H1 (cell line): ENCODE results near the gene NRN1L. TPM values are rescaled to one million over a fixed set of nuclear protein-coding genes. Genes with fewer than 3 reads are reported as not detected.

Source experiments
- CEBPB ChIP-seq: IDR thresholded peaks from 2 replicates; pipeline ENCODE4 v1.6.1; 2012; ENCODE audit warnings: low read depth, low read length
- GABPA ChIP-seq: IDR thresholded peaks from 2 replicates; pipeline ENCODE4 v1.6.1; 2011; ENCODE audit warnings: mild to moderate bottlenecking, low read length, moderate library complexity, borderline replicate concordance; ENCODE audit not compliant: insufficient read depth
- HDAC6 ChIP-seq: IDR thresholded peaks from one replicate; pipeline ENCODE4 v1.7.1; 2012; ENCODE audit warnings: low read depth, mild to moderate bottlenecking, inconsistent platforms, low read length, moderate library complexity
- JUN ChIP-seq: IDR thresholded peaks from 2 replicates; pipeline ENCODE4 v1.6.1; 2011; ENCODE audit warnings: low read depth, mild to moderate bottlenecking, improper control_type of control experiment, low read length
- RFX5 ChIP-seq: IDR thresholded peaks from 2 replicates; pipeline ENCODE4 v1.6.1; 2011; ENCODE audit warnings: low read depth, low read length, improper control_type of control experiment, borderline replicate concordance
- SIN3A ChIP-seq, 2 experiments: IDR thresholded peaks in 1 of 2; conservative IDR thresholded peaks in 1 of 2; 2 replicates each; pipeline ENCODE4 v1.6.1; 2011 to 2012; ENCODE audit warnings: low read length in 2 of 2, improper control_type of control experiment in 1 of 2, low read depth in 1 of 2, mild to moderate bottlenecking in 1 of 2
- TEAD4 ChIP-seq: IDR thresholded peaks from 2 replicates; pipeline ENCODE4 v1.6.1; 2012; ENCODE audit warnings: low read depth, low read length, inconsistent platforms, mixed read lengths
- polyA plus RNA-seq, 7 experiments: library from polyadenylated mRNA; depleted of rRNA in 3 of 7; stranded (reverse) in 5 of 7; unstranded in 2 of 7; fragments of >200 nt in 5 of 7; fragments of 200-250 nt in 2 of 7; gene quantifications; 1 replicate in 5 of 7; 2 replicates in 1 of 7; 4 replicates in 1 of 7; pipeline versions ENCODE4 v1.2.1 to v1.2.3, GENCODE V29; 2011 to 2013; ENCODE audit warnings: missing spikeins in 2 of 7, mixed read lengths in 2 of 7
- total RNA-seq: library from RNA; stranded (reverse); fragmentation: NEBNext Ultra II Directional; extraction: Animal tissue kit (Norgen Biotek cat#: 25700); gene quantifications from 2 replicates; pipeline ENCODE4 v1.2.1, GENCODE V29; 2021

The NRN1L gene
- total and polyA plus RNA-seq, 2 of the 8 experiments (the other 6 are each of a cell fraction or from before 2014, with no cell fraction given), result 4.1 to 35.2 TPM

GRCh38 chr16:67915831-67916723, 31.4 kb downstream of the NRN1L start (continued):
- TF ChIP-seq GABPA (no peak), TEAD4 (no peak), SIN3A (conservative IDR thresholded peaks at IDR 0.05 in 1 of 2, IDR thresholded peaks at IDR 0.05 in 1 of 2; ENCODE audit: low read depth in 1 of 2, low read length in 2 of 2) (no peak), JUN (no peak), HDAC6 (no peak), CEBPB (no peak), RFX5 (no peak)
